Stimulated activated CD8-positive, alpha-beta memory T cell treated with anti-CD3 and anti-CD28 coated beads, Interleukin-4, amount 100 ng/mL, for 48 hours (primary cell): ENCODE data around the gene ADAM21.
"Not testable (repeated sequence)": the region's sequence is repeated elsewhere in the genome, so short reads cannot be mapped to it uniquely, and the experiment has no call there.

Source experiments
- DNase-seq: peaks from one replicate; pipeline ENCODE4 v3.0.0-alpha.2; 2020

Gene ADAM21

GRCh38 chr14:70477356-70478105 is 25.6 kb downstream of the ADAM21 start:
- not testable (repeated sequence) for DNase-seq

GRCh38 chr14:70489579-70490200 is 37.7 kb downstream of the ADAM21 start:
- DNase-seq, result no peak

GRCh38 chr14:70498191-70498590 is 46.2 kb downstream of the ADAM21 start:
- DNase-seq, result no peak
